Neural cell (in vitro differentiated cells): Measurements from ENCODE around the gene PJA1. TPM values are rescaled to one million over a fixed set of nuclear protein-coding genes. Genes with fewer than 3 reads are reported as not detected.

Source experiments
- H2AFZ ChIP-seq: fragments of 200-600, 300-800 bp; sonication (generic), shearing (Covaris generic); 2 replicates; pipeline ENCODE4 v1.6.0; 2014; ENCODE audit warnings: low read depth, mild to moderate bottlenecking, antibody characterized with exemption, low read length, moderate library complexity
- H3F3A ChIP-seq: fragments of 200-600 bp; shearing (Covaris generic); 2 replicates; pipeline ENCODE4 v1.6.1; 2016; ENCODE audit warnings: mild to moderate bottlenecking, moderate library complexity, mixed read lengths, antibody characterized with exemption, low read length; ENCODE audit not compliant: insufficient read depth, poor library complexity, severe bottlenecking
- H3K27ac ChIP-seq: fragments of 200-600, 300-800 bp; sonication (generic), shearing (Covaris generic); 2 replicates; pipeline ENCODE4 v1.5.1; 2014; ENCODE audit warnings: mild to moderate bottlenecking, low read length, moderate library complexity
- H3K27me3 ChIP-seq: fragments of 300-800, 200-600 bp; sonication (generic), shearing (Covaris generic); 2 replicates; pipeline ENCODE4 v1.6.0; 2014; ENCODE audit warnings: mild to moderate bottlenecking, low read depth, low read length, moderate library complexity; ENCODE audit not compliant: insufficient read depth
- H3K36me3 ChIP-seq: fragments of 300-800, 200-600 bp; sonication (generic), shearing (Covaris generic); 2 replicates; pipeline ENCODE4 v1.5.1; 2014; ENCODE audit warnings: mild to moderate bottlenecking, antibody characterized with exemption, low read length, moderate library complexity; ENCODE audit not compliant: insufficient read depth
- H3K4me2 ChIP-seq: fragments of 300-800, 200-600 bp; sonication (generic), shearing (Covaris generic); 2 replicates; pipeline ENCODE4 v1.6.0; 2014; ENCODE audit warnings: mild to moderate bottlenecking, low read length
- H3K4me3 ChIP-seq: fragments of 300-800, 200-600 bp; sonication (generic), shearing (Covaris generic); 2 replicates; pipeline ENCODE4 v1.5.1; 2014; ENCODE audit warnings: mild to moderate bottlenecking, low read length, moderate library complexity
- H3K79me2 ChIP-seq: fragments of 200-600 bp; shearing (Covaris generic); replicated peaks from 2 replicates; pipeline ENCODE4 v1.6.0; 2014; ENCODE audit warnings: mild to moderate bottlenecking, low read length, moderate library complexity; ENCODE audit not compliant: insufficient read depth
- H3K9ac ChIP-seq: fragments of 300-800, 200-600 bp; sonication (generic), shearing (Covaris generic); 2 replicates; pipeline ENCODE4 v1.6.1; 2016; ENCODE audit warnings: mild to moderate bottlenecking, low read length, mixed read lengths
- H3K9me2 ChIP-seq: fragments of 200-600 bp; shearing (Covaris generic); 2 replicates; pipeline ENCODE4 v1.6.1; 2016; ENCODE audit warnings: mild to moderate bottlenecking, low read length, mixed read lengths; ENCODE audit not compliant: insufficient read depth
- H3K9me3 ChIP-seq: fragments of 200-600, 300-800 bp; sonication (generic), shearing (Covaris generic); 2 replicates; pipeline ENCODE4 v1.6.1; 2016; ENCODE audit warnings: mild to moderate bottlenecking, mixed run types, low read length, moderate library complexity, mixed read lengths
- H4K20me1 ChIP-seq: fragments of 200-600 bp; shearing (Covaris generic); 2 replicates; pipeline ENCODE4 v1.6.1; 2016; ENCODE audit warnings: mild to moderate bottlenecking, mixed run types; ENCODE audit not compliant: insufficient read depth
- CTCF ChIP-seq: fragments of 450-650 bp; IDR thresholded peaks from 2 replicates; pipeline ENCODE4 v1.5.1; 2014; ENCODE audit warnings: antibody characterized with exemption, mild to moderate bottlenecking, moderate library complexity; ENCODE audit not compliant: poor library complexity, severe bottlenecking
- EP300 ChIP-seq: fragments of 450-650 bp; conservative IDR thresholded peaks from 2 replicates; pipeline ENCODE4 v1.6.1; 2014; ENCODE audit warnings: antibody characterized with exemption, mild to moderate bottlenecking, moderate library complexity; ENCODE audit not compliant: poor library complexity, severe bottlenecking
- EZH2 ChIP-seq: fragments of 200-600, 300-800 bp; shearing (Covaris generic), sonication (generic); IDR thresholded peaks from 2 replicates; pipeline ENCODE4 v1.6.1; 2014; ENCODE audit warnings: antibody characterized with exemption, low read length, borderline replicate concordance, mild to moderate bottlenecking; ENCODE audit not compliant: insufficient read depth, poor library complexity, severe bottlenecking
- MXI1 ChIP-seq: fragments of 450-650 bp; conservative IDR thresholded peaks from 2 replicates; pipeline ENCODE4 v1.6.1; 2014; ENCODE audit warnings: antibody characterized with exemption, mild to moderate bottlenecking; ENCODE audit not compliant: poor library complexity, severe bottlenecking
- POLR2AphosphoS5 ChIP-seq: IDR thresholded peaks from 2 replicates; pipeline ENCODE4 v1.6.1; 2012
- RAD21 ChIP-seq: fragments of 450-650 bp; conservative IDR thresholded peaks from 2 replicates; pipeline ENCODE4 v1.6.1; 2014; ENCODE audit warnings: antibody characterized with exemption, mild to moderate bottlenecking, moderate library complexity
- REST ChIP-seq: IDR thresholded peaks from 2 replicates; pipeline ENCODE4 v1.6.1; 2012; ENCODE audit warnings: borderline replicate concordance
- SMC3 ChIP-seq: fragments of 450-650 bp; conservative IDR thresholded peaks from 2 replicates; pipeline ENCODE4 v1.6.1; 2014; ENCODE audit warnings: antibody characterized with exemption, mild to moderate bottlenecking, moderate library complexity; ENCODE audit not compliant: poor library complexity
- TAF1 ChIP-seq: IDR thresholded peaks from 2 replicates; pipeline ENCODE4 v1.6.1; 2012; ENCODE audit warnings: low read depth
- polyA plus RNA-seq: library from polyadenylated mRNA; depleted of rRNA; stranded (reverse); fragments of >200 nt; gene quantifications from 2 replicates; pipeline ENCODE4 v1.2.3, GENCODE V29; 2014

The PJA1 gene
- polyA plus RNA-seq, 1 donor from 2014 or later: 214 TPM

- Histone ChIP-seq H4K20me1 (no peaks in the 10 kb centered on the region), H3K9ac (no peak overlapping the region), H3F3A (no peaks in the 10 kb centered on the region), H3K9me2 (no peaks in the 10 kb centered on the region), H3K79me2 (no peaks in the 10 kb centered on the region), H2AFZ (no peak overlapping the region), H3K27ac (no peak overlapping the region), H3K9me3 (no peaks in the 10 kb centered on the region), H3K27me3 (no peaks in the 10 kb centered on the region), H3K4me3 (no peak overlapping the region), H3K36me3 (no peaks in the 10 kb centered on the region), H3K4me2 (no peak overlapping the region)
- TF ChIP-seq CTCF: no peak
- TF ChIP-seq EP300: no peak
- no peak for TF ChIP-seq EZH2
- no peak for TF ChIP-seq REST
- no peak for TF ChIP-seq POLR2AphosphoS5
- no peak for TF ChIP-seq TAF1
- no peak for TF ChIP-seq SMC3
- TF ChIP-seq MXI1: no peak
- no peak for TF ChIP-seq RAD21
Observed at GRCh38 chrX:69182818-69183380, 17.6 kb upstream of the PJA1 start.

- Histone ChIP-seq H3K9me2 (no peaks in the 10 kb centered on the region), H3K9me3 (no peaks in the 10 kb centered on the region), H4K20me1 (no peaks in the 10 kb centered on the region), H3F3A (no peaks in the 10 kb centered on the region), H3K79me2 (no peaks in the 10 kb centered on the region), H3K4me2 (peak overlapping the region; percentile 55), H3K27ac (peak overlapping the region; percentile 93), H3K4me3 (peak overlapping the region; percentile 59), H3K27me3 (no peaks in the 10 kb centered on the region), H3K36me3 (no peaks in the 10 kb centered on the region), H3K9ac (peak overlapping the region; percentile 68), H2AFZ (peak overlapping the region; percentile 33)
- TF ChIP-seq MXI1 (no peak), EP300 (peak; percentile 63), CTCF (no peak), EZH2 (no peak), TAF1 (no peak), RAD21 (peak; percentile 44), POLR2AphosphoS5 (peak; percentile 72), SMC3 (peak; percentile 38), REST (peak; percentile 57)
Observed at GRCh38 chrX:69179380-69179911, 14.2 kb upstream of the PJA1 start.
